HL-60/S4 treated with retinoic acid at 250 ng/mL for 4 days and 3 days (cell line): Measurements from ENCODE around the gene POU2AF3.

ENCODE experiments used
- in situ Hi-C: fragments of 300-500 bp; cut with MboI; formaldehyde crosslinking; loops from 2 replicates; pipeline ENCODE4 v1.7.0; 2022; ENCODE audit warnings: low sequenced_read_pairs

The POU2AF3 gene

DNA sequence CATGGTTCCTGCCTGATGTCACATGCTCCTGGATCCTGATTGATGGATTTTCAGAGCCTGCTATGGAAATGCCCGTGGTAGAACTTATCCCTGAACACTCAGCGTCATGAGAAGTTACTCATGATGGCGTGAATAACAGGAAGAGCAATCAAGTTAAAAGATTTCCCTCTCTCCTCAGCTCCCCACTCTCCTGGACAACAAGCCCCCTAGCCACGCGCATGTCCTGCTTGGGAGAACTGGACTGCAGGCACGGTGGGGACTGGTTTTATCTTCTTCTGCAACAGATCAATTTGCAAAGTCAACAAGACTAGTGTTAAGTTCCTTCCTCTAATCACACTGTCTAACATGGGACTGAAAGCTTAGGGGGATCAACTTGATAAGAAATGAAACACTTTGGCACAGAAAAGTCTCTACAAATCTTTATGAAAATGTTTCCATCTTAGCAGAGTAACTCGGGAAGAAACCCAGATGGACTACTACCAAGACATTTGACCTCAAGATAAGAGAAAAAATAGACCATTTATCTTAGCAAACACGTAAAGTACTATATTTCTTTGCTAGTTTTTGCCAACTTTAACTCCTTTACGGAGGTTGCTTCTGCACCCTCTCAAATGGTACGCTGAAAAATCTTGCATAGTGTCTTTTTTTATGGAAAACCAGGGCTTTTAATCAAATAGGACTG, 53.2 kb downstream of the POU2AF3 start:
- in situ Hi-C loops = no loop called here

DNA sequence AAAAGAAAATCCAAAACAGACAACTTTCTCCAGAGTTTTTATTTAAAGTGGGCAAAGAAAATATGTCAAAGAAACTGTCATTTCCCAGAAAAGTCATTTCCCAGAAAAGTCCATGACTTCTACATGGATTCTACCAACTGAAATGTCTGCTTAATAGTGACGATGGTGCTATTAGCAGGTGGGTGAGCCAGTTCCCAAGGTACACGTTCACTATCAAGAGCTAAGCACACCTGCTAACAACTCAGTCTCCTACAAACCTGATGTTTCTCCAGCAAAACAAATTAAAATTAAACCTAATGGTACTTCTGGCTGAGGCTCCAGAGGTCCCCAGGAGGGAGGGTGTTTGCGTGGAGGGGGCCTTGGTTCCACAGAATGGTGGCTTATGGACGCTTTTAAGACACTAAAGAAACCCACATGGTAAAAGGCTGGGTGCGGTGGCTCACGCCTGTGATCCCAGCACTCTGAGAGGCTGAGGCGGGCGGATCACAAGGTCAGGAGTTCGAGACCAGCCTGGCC, 53.9 kb downstream of the POU2AF3 start:
- in situ Hi-C loops = no loop called here

DNA sequence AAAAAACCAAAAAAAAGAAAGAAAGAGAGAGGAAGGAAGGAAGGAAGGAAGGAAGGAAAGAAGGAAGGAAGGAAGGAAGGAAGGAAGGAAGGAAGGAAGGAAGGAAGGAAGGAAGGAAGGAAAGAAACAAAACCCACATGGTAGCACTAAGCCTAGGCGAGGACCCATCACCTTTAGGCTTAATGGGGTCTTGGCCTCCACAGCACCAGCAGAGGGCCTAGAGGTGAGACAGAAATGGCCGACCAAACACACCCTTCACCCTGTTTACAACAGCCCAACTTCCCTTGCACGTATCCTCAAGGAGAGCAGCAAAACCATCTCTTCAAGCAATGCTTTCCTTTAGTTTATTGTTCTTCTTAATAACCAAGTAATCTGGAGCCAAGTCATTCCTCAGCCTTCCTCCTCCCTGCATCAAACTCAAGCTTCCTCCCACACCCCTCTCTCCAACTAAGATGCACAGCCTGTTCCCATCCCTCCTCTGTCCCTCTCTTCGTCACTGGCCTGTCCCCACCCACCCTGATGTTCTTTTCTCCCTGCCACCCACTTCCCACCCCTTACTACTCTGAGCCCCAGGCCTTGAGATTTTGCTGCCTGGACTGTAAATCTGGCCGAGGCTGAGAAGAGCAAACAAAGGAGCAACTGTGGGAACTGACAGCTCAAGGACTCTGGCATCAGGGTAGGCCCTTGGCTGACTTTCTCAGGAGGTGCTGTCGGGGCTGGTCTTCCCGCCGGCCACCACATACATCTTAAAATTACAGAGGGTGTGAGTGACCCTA, 54.8 kb downstream of the POU2AF3 start:
- in situ Hi-C loops = no loop called here

DNA sequence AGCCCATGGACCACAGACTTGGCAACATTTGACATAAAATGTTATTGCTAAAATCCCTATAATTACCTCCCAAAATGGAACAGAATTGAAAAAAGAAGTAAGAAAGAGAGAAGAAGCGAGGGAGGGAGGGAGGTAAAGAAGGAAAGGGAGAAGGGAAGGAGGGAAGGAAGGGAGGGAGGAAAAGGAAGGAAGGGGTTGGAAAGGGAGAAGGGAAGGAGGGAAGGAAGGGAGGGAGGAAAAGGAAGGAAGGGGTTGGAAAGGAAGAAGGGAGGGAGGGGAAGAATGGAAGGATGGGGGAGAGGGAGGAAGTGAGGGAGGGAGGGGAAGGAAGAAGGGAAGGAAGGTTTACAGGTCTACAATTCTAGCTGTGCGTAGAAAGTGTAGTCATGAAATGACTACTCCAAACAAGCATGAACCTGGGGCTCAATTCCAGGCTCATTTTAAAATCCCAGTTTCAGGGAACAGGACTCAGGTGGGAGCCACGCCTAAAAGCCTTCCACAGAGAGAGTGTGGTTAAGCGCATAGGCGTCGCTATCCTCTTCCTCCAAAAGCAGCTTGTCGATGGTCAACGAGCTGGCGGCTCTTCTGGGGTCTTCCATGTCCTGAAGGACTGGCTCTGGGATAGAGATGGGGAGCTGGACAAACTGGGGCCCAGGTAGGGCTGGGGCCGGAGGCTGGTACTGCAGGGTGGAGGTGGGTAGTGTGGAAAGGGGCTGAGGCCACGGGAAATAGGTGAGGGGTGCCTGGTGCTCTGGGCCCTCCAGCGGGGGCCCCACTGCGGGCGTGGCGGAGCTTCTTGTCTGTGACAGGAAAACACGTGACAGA, 55.6 kb downstream of the POU2AF3 start:
- in situ Hi-C loops = no loop called here

DNA sequence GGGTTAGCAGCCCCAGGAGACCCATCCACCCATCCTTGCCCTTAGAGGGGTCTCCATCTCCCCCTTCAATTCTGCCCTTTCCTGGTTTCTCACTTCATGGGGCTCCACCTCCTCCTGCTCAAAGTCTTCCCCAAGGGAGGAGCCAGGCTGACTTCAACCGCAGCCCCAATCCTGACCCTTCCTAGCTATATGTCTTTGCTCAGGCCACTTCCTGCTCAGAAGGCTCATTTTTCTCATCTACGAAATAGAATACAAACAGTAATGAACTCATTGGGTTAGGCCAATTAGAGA, 56.2 kb downstream of the POU2AF3 start:
- in situ Hi-C loops = no loop called here

DNA sequence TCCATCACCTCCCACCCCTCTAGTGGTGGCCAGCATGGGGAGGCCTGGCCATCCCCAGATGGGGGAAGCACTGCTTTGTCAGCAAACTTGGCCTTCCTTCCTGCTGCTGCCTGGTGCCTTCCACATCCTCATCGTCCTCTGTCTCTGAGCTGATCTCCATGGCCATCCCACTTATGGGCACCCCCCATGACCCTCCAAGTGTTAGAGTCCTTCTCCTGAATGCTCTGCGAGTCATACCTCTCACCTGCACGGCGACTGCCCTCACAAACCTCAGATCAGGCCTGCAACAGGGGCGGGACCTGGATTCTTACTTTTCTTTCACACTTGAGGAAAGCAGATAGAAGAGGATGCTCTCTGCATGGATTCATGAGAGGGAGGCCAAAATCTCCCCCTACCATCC, 56.8 kb downstream of the POU2AF3 start:
- in situ Hi-C loops = no loop called here

DNA sequence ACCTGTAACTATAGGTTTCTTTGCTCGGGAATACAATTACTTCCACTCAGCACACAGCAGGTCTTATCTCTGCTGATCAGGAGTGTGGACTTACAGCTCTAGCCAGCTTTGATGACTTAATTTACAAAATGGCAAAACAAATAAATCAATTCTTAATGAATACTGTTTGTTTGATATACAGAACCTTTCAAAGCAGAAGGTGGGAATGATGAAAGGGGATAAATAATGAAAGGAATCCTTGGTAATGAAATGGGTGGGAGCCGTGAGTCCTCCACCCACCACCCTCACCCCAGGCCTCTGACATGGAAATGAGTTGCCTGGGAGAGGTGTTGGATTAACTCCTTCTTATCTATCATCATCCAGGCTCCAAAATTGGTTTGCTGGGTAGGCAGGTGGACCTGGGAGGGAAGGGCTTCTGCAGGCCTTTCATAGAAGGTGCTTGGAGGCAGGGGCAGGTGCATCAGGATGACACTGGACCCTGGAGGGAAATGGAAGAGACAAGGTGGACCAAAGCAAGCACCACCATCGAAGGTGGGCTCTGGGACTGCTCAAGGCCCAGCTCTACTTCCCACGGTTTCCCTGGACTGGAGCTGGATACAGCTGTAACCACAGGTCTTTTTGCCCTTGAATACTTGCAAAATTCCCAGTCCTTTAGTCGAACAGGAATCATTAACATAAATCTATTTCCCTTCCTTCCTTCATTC, 57.8 kb downstream of the POU2AF3 start:
- in situ Hi-C loops = no loop called here

DNA sequence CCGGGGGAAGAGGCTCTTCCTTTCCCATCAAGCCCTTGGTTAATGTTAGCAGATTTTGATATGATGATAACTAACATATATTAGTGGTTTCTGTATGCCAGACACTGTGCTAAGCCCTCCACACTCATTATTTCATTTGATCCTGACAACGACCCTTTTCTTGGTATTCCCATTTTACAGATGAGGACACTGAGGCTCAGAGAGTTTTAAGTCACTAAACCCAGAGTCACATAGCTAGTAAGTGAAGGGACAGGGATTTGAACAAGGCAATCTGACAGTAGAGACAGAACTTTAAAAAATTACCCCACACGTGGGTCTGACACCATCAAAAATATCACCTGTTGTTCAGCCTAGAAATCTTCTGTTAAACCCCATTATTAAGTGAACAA, 58.3 kb downstream of the POU2AF3 start:
- in situ Hi-C loops = no loop called here

DNA sequence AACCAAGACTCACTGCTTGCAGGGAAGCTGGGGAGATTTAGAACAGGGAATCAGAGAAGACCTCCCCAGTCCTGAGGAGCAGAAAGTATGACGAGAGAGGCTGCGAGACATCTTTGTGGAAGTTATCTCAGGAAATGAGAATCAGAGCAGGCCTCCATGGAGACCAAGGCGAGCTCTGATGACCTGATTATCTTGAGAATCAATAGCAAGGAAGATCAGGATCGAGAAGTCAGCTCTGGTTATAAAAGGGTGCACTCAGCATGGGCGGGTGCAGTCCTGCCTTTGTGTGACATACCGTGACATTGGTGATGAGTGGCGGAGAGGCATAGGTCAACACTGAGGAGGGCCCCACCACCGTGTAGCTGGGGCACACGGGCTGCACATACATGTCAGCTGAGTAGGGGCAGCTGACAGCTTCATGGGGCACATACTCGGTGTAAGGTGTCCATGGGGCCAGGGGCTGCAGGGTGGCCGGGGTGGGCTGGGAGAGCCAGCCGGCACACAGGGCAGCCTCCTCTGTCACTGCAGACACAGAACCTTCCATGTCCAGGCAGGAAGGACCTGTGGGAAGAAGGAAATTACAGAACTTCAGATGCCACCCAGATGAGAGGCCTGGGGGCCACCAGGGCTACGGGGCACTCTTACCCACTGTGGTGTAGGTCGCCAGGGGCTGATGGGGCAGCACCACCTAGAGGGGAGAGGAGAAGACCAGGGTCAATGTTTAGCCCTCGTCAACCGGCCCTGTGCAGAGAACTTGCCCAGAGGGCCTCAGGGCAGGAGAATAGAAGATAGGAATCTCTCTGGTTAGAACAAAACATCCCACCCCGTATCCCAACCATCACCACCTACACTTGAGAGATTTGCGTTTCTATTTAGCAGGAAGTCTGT, 59.0 kb downstream of the POU2AF3 start:
- in situ Hi-C loops = no loop called here
